Dendritic cell treated with granulocyte-macrophage colony-stimulating factor and Interleukin-4, amounts not matched to agents 40 ng/mL and 50 ng/mL, for 4 days (primary cell): ENCODE results near the gene AGAP1.

Experiments used
- H3K27ac Mint-ChIP-seq: one replicate; pipeline ENCODE4 v1.8.0; 2022; ENCODE audit warnings: mild to moderate bottlenecking, mixed read lengths
- H3K27me3 Mint-ChIP-seq: one replicate; pipeline ENCODE4 v1.8.0; 2022; ENCODE audit warnings: mild to moderate bottlenecking, mixed read lengths
- H3K36me3 Mint-ChIP-seq: one replicate; pipeline ENCODE4 v1.8.0; 2022; ENCODE audit warnings: low read depth, mixed read lengths
- H3K4me1 Mint-ChIP-seq: one replicate; pipeline ENCODE4 v1.8.0; 2022; ENCODE audit warnings: low read depth, mixed read lengths
- H3K4me3 Mint-ChIP-seq: one replicate; pipeline ENCODE4 v1.8.0; 2022; ENCODE audit warnings: mild to moderate bottlenecking, moderate library complexity, mixed read lengths
- H3K9me3 Mint-ChIP-seq: one replicate; pipeline ENCODE4 v1.8.0; 2022; ENCODE audit warnings: mixed read lengths
- intact Hi-C: fragments of 100-400 bp; cut with micrococcal nuclease; formaldehyde crosslinking; loops from one replicate; pipeline ENCODE4 v1.15.0; 2022

AGAP1 gene

GRCh38 chr2:235496239-235496621 lies 2.4 kb downstream of the AGAP1 start:
- peaks cover 73% of the 10 kb centered on the region for H3K27me3 Mint-ChIP-seq
- H3K4me1 Mint-ChIP-seq, result peaks cover 5% of the 10 kb centered on the region
- no peaks in the 10 kb centered on the region for H3K36me3 Mint-ChIP-seq
- intact Hi-C loops, result no loop called here
- no peak overlapping the region for H3K4me3 Mint-ChIP-seq
- H3K9me3 Mint-ChIP-seq, result no peaks in the 10 kb centered on the region
- no peak overlapping the region for H3K27ac Mint-ChIP-seq

- H3K27me3 Mint-ChIP-seq, result peaks cover 75% of the 10 kb centered on the region
- H3K36me3 Mint-ChIP-seq, result no peaks in the 10 kb centered on the region
- no peak overlapping the region for H3K27ac Mint-ChIP-seq
- no peaks in the 10 kb centered on the region for H3K9me3 Mint-ChIP-seq
- H3K4me1 Mint-ChIP-seq, result peaks cover 5% of the 10 kb centered on the region
- intact Hi-C loops, result no loop called here
- no peak overlapping the region for H3K4me3 Mint-ChIP-seq
These were observed 3.3 kb downstream of the AGAP1 start for GRCh38 chr2:235497096-235497495.

- Mint-ChIP-seq H3K4me1 (no peaks in the 10 kb centered on the region), H3K27me3 (peaks cover 72% of the 10 kb centered on the region), H3K36me3 (no peaks in the 10 kb centered on the region), H3K4me3 (no peak overlapping the region), H3K9me3 (no peaks in the 10 kb centered on the region), H3K27ac (no peak overlapping the region)
- intact Hi-C loops, result no loop called here
These were observed 4.7 kb downstream of the AGAP1 start for GRCh38 chr2:235498541-235498940.

- intact Hi-C loops, result no loop called here
- H3K9me3 Mint-ChIP-seq, result no peaks in the 10 kb centered on the region
- no peak overlapping the region for H3K27ac Mint-ChIP-seq
- H3K27me3 Mint-ChIP-seq, result peaks cover 72% of the 10 kb centered on the region
- H3K4me3 Mint-ChIP-seq, result no peak overlapping the region
- no peaks in the 10 kb centered on the region for H3K36me3 Mint-ChIP-seq
- H3K4me1 Mint-ChIP-seq, result no peaks in the 10 kb centered on the region
These were observed 5.3 kb downstream of the AGAP1 start for GRCh38 chr2:235498946-235499812.

- Mint-ChIP-seq H3K27ac (no peak overlapping the region), H3K4me3 (no peak overlapping the region), H3K4me1 (no peaks in the 10 kb centered on the region), H3K27me3 (peaks cover 69% of the 10 kb centered on the region), H3K9me3 (no peaks in the 10 kb centered on the region), H3K36me3 (no peaks in the 10 kb centered on the region)
- intact Hi-C loops, result no loop called here
These were observed 6.4 kb downstream of the AGAP1 start for GRCh38 chr2:235500110-235500760.

- Mint-ChIP-seq H3K4me1 (no peaks in the 10 kb centered on the region), H3K9me3 (no peaks in the 10 kb centered on the region), H3K27ac (no peak overlapping the region), H3K36me3 (no peaks in the 10 kb centered on the region), H3K4me3 (no peak overlapping the region), H3K27me3 (peaks cover 64% of the 10 kb centered on the region)
- intact Hi-C loops, result no loop called here
These were observed 7.2 kb downstream of the AGAP1 start for GRCh38 chr2:235500761-235501672.

GRCh38 chr2:235501673-235502031 lies 7.8 kb downstream of the AGAP1 start:
- Mint-ChIP-seq H3K27ac (no peak overlapping the region), H3K9me3 (no peaks in the 10 kb centered on the region), H3K4me1 (no peaks in the 10 kb centered on the region), H3K27me3 (peaks cover 57% of the 10 kb centered on the region), H3K4me3 (no peak overlapping the region), H3K36me3 (no peaks in the 10 kb centered on the region)
- intact Hi-C loops, result no loop called here

- no peaks in the 10 kb centered on the region for H3K4me1 Mint-ChIP-seq
- intact Hi-C loops, result no loop called here
- no peaks in the 10 kb centered on the region for H3K9me3 Mint-ChIP-seq
- H3K27ac Mint-ChIP-seq, result no peak overlapping the region
- H3K4me3 Mint-ChIP-seq, result no peak overlapping the region
- peaks cover 51% of the 10 kb centered on the region for H3K27me3 Mint-ChIP-seq
- no peaks in the 10 kb centered on the region for H3K36me3 Mint-ChIP-seq
These were observed 8.5 kb downstream of the AGAP1 start for GRCh38 chr2:235502336-235502735.

GRCh38 chr2:235504441-235505180 lies 10.8 kb downstream of the AGAP1 start:
- Mint-ChIP-seq H3K4me1 (no peaks in the 10 kb centered on the region), H3K27ac (no peak overlapping the region), H3K27me3 (peaks cover 38% of the 10 kb centered on the region), H3K4me3 (no peak overlapping the region), H3K36me3 (no peaks in the 10 kb centered on the region), H3K9me3 (no peaks in the 10 kb centered on the region)
- intact Hi-C loops, result no loop called here

- intact Hi-C loops, result no loop called here
- no peak overlapping the region for H3K27ac Mint-ChIP-seq
- no peaks in the 10 kb centered on the region for H3K36me3 Mint-ChIP-seq
- no peaks in the 10 kb centered on the region for H3K4me1 Mint-ChIP-seq
- H3K9me3 Mint-ChIP-seq, result no peaks in the 10 kb centered on the region
- peaks cover 37% of the 10 kb centered on the region for H3K27me3 Mint-ChIP-seq
- H3K4me3 Mint-ChIP-seq, result no peak overlapping the region
These were observed 11.4 kb downstream of the AGAP1 start for GRCh38 chr2:235505181-235505741.

- H3K27me3 Mint-ChIP-seq, result peaks cover 25% of the 10 kb centered on the region
- H3K4me3 Mint-ChIP-seq, result no peak overlapping the region
- no peak overlapping the region for H3K27ac Mint-ChIP-seq
- H3K9me3 Mint-ChIP-seq, result no peaks in the 10 kb centered on the region
- no peaks in the 10 kb centered on the region for H3K36me3 Mint-ChIP-seq
- intact Hi-C loops, result no loop called here
- H3K4me1 Mint-ChIP-seq, result no peaks in the 10 kb centered on the region
These were observed 12.6 kb downstream of the AGAP1 start for GRCh38 chr2:235506291-235506996.

- intact Hi-C loops, result no loop called here
- H3K36me3 Mint-ChIP-seq, result no peaks in the 10 kb centered on the region
- peaks cover 18% of the 10 kb centered on the region for H3K27me3 Mint-ChIP-seq
- no peaks in the 10 kb centered on the region for H3K9me3 Mint-ChIP-seq
- no peak overlapping the region for H3K27ac Mint-ChIP-seq
- no peaks in the 10 kb centered on the region for H3K4me1 Mint-ChIP-seq
- H3K4me3 Mint-ChIP-seq, result no peak overlapping the region
These were observed 13.3 kb downstream of the AGAP1 start for GRCh38 chr2:235506997-235507615.
